ENCODE measurements around the gene SSX2IP. TPM values are rescaled to one million over a fixed set of nuclear protein-coding genes. Genes with fewer than 3 reads are reported as not detected.
A peak's percentile ranks its signal among the peaks of the same experiment; 100 is the strongest.

SSX2IP gene
- 34.9 and 40.3 TPM in 2 replicates for total RNA-seq (ENCODE audit: low replicate concordance)

GRCh38 chr1:84690397-84691121, at the start of gene SSX2IP:
TSS of gene SSX2IP (minus strand) at chr1:84690461. CDS start at chr1:84671219, 19,242 bp downstream.
- DNase-seq (ENCODE audit: low read depth) = peak; percentile 96
- TF ChIP-seq CTCF (IDR thresholded peaks at IDR 0.05; ENCODE audit: insufficient read depth, low read length) = no peak
- peak within 1 kb of the TSS; percentile 82 for H3K4me3 ChIP-seq (ENCODE audit: low read depth, low read length)

- no peak overlapping the region for H3K4me3 ChIP-seq (ENCODE audit: low read depth, low read length)
- no peak for TF ChIP-seq CTCF (IDR thresholded peaks at IDR 0.05; ENCODE audit: insufficient read depth, low read length)
- DNase-seq (ENCODE audit: low read depth) = no peak
Observed at GRCh38 chr1:84738237-84738636, 48.0 kb upstream of the SSX2IP start.

GRCh38 chr1:84737590-84737989, 47.3 kb upstream of the SSX2IP start:
- H3K4me3 ChIP-seq (ENCODE audit: low read depth, low read length) = no peak overlapping the region
- TF ChIP-seq CTCF (IDR thresholded peaks at IDR 0.05; ENCODE audit: insufficient read depth, low read length) = no peak
- DNase-seq (ENCODE audit: low read depth) = no peak

- DNase-seq (ENCODE audit: low read depth) = no peak
- TF ChIP-seq CTCF (IDR thresholded peaks at IDR 0.05; ENCODE audit: insufficient read depth, low read length) = no peak
- no peak overlapping the region for H3K4me3 ChIP-seq (ENCODE audit: low read depth, low read length)
Observed at GRCh38 chr1:84736944-84737343, 46.7 kb upstream of the SSX2IP start.

GRCh38 chr1:84736445-84736844, 46.2 kb upstream of the SSX2IP start:
- no peak for DNase-seq (ENCODE audit: low read depth)
- no peak for TF ChIP-seq CTCF (IDR thresholded peaks at IDR 0.05; ENCODE audit: insufficient read depth, low read length)

GRCh38 chr1:84735483-84735882, 45.2 kb upstream of the SSX2IP start:
- TF ChIP-seq CTCF (IDR thresholded peaks at IDR 0.05; ENCODE audit: insufficient read depth, low read length) = no peak
- DNase-seq (ENCODE audit: low read depth) = no peak
- H3K4me3 ChIP-seq (ENCODE audit: low read depth, low read length) = no peak overlapping the region

More at GRCh38 chr1:84736445-84736844, 46.2 kb upstream of the SSX2IP start:
- no peak overlapping the region for H3K4me3 ChIP-seq (ENCODE audit: low read depth, low read length)
